ENCODE results near the gene GRAMD1A. TPM values are rescaled to one million over a fixed set of nuclear protein-coding genes. Genes with fewer than 3 reads are reported as not detected.

The GRAMD1A gene
- total RNA-seq, 2 experiments from 2014 or later = 84.2 to 124 TPM

- ChIA-PET POLR2A (no interaction called here), CTCF (ENCODE audit: unreplicated experiment) (no interaction called here)
- Histone ChIP-seq H3K4me2 (ENCODE audit: low read length) (no peak overlapping the region), H3K4me3 (ENCODE audit: low read depth, low read length, poor library complexity, severe bottlenecking) (no peak overlapping the region), H2AFZ (ENCODE audit: low read length) (no peak overlapping the region), H3K9me2 (ENCODE audit: insufficient read depth, low read length) (no peaks in the 10 kb centered on the region), H3K9me3 (ENCODE audit: low read length) (no peaks in the 10 kb centered on the region), H3K4me1 (ENCODE audit: insufficient read depth, low read length, poor library complexity, severe bottlenecking) (peaks cover 27% of the 10 kb centered on the region), H4K20me1 (ENCODE audit: insufficient read depth, low read length) (no peaks in the 10 kb centered on the region), H3K79me2 (ENCODE audit: insufficient read depth, low read depth, low read length) (no peaks in the 10 kb centered on the region; the same call in 1 of the 2 replicates), H3K27ac (ENCODE audit: low read depth, low read length, poor library complexity, severe bottlenecking) (no peak overlapping the region), H3K36me3 (ENCODE audit: insufficient read depth, low read length) (no peaks in the 10 kb centered on the region)
- DNase-seq (ENCODE audit: low spot score) = no peak
- BruUV-seq (replicated peaks) = no TSS peak
- TF ChIP-seq EZH2phosphoT487 (IDR thresholded peaks at IDR 0.05; ENCODE audit: borderline replicate concordance, low read depth, low read length) (no peak), CTCF (conservative IDR thresholded peaks at IDR 0.05; ENCODE audit: low read length) (no peak)
- intact Hi-C loops (cut with micrococcal nuclease; ENCODE audit: unreplicated experiment) = no loop called here
These were observed 5.9 kb upstream of the GRAMD1A start for GRCh38 chr19:34994286-34994642.

- intact Hi-C loops (cut with micrococcal nuclease; ENCODE audit: unreplicated experiment) = no loop called here
- BruUV-seq (replicated peaks) = no TSS peak
- no peak overlapping the region for H3K4me2 ChIP-seq (ENCODE audit: low read length)
- peaks cover 34% of the 10 kb centered on the region for H3K4me1 ChIP-seq (ENCODE audit: insufficient read depth, low read length, poor library complexity, severe bottlenecking)
- ChIA-PET POLR2A (interaction anchor here (0.6 to 0.7 kb wide), 2 partner anchors 72 to 1059 kb away, joined by 3 read pairs; no protein-coding TSS in a partner anchor), CTCF (ENCODE audit: unreplicated experiment) (no interaction called here)
- no peaks in the 10 kb centered on the region for H3K9me3 ChIP-seq (ENCODE audit: low read length)
- H3K9me2 ChIP-seq (ENCODE audit: insufficient read depth, low read length) = no peaks in the 10 kb centered on the region
- H3K79me2 ChIP-seq (ENCODE audit: insufficient read depth, low read depth, low read length) = peaks cover 5% of the 10 kb centered on the region; the same call in 1 of the 2 replicates
- H3K27ac ChIP-seq (ENCODE audit: low read depth, low read length, poor library complexity, severe bottlenecking) = no peak overlapping the region
- TF ChIP-seq CTCF (conservative IDR thresholded peaks at IDR 0.05; ENCODE audit: low read length) (no peak), EZH2phosphoT487 (IDR thresholded peaks at IDR 0.05; ENCODE audit: borderline replicate concordance, low read depth, low read length) (no peak)
- H3K36me3 ChIP-seq (ENCODE audit: insufficient read depth, low read length) = no peaks in the 10 kb centered on the region
- no peak for DNase-seq (ENCODE audit: low spot score)
- H4K20me1 ChIP-seq (ENCODE audit: insufficient read depth, low read length) = no peaks in the 10 kb centered on the region
- H2AFZ ChIP-seq (ENCODE audit: low read length) = no peak overlapping the region
- H3K4me3 ChIP-seq (ENCODE audit: low read depth, low read length, poor library complexity, severe bottlenecking) = no peak overlapping the region
These were observed 5.2 kb upstream of the GRAMD1A start for GRCh38 chr19:34994643-34995541.

DNA sequence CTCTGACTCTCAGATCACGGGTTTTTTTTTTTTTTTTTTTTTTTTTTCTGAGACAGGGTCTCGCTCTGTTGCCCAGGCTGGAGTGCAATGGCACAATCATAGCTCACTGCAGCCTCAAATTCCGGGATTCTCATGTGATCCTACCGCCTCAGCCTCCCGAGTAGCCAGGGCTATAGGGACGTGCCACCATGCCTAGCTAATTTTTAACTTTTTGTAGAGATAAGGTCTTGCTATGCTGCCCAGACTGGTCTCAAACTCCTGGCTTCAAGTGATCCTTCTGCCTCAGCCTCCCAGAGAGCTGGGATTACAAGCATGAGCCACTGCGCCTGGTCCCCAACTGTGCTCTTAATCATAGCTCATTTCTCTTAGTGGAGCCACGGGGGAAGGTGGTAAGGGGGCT lies 4.6 kb upstream of the GRAMD1A start:
- POLR2A ChIA-PET = interaction anchor here (0.6 to 0.7 kb wide), 2 partner anchors 71 to 1058 kb away, joined by 3 read pairs; no protein-coding TSS in a partner anchor
- H3K9me2 ChIP-seq (ENCODE audit: insufficient read depth, low read length) = no peaks in the 10 kb centered on the region
- BruUV-seq (replicated peaks) = no TSS peak

More for the DNA sequence above, 4.6 kb upstream of the GRAMD1A start:
- no peak for TF ChIP-seq EZH2phosphoT487 (IDR thresholded peaks at IDR 0.05; ENCODE audit: borderline replicate concordance, low read depth, low read length)
- no peak for TF ChIP-seq CTCF (conservative IDR thresholded peaks at IDR 0.05; ENCODE audit: low read length)
- DNase-seq (ENCODE audit: low spot score) = no peak
- Histone ChIP-seq H3K36me3 (ENCODE audit: insufficient read depth, low read length) (no peaks in the 10 kb centered on the region), H4K20me1 (ENCODE audit: insufficient read depth, low read length) (no peaks in the 10 kb centered on the region), H3K4me2 (ENCODE audit: low read length) (no peak overlapping the region), H3K27ac (ENCODE audit: low read depth, low read length, poor library complexity, severe bottlenecking) (no peak overlapping the region), H3K79me2 (ENCODE audit: insufficient read depth, low read depth, low read length) (peaks cover 7% of the 10 kb centered on the region; the same call in 1 of the 2 replicates), H3K4me3 (ENCODE audit: low read depth, low read length, poor library complexity, severe bottlenecking) (no peak overlapping the region), H3K9me3 (ENCODE audit: low read length) (no peaks in the 10 kb centered on the region), H2AFZ (ENCODE audit: low read length) (no peak overlapping the region), H3K4me1 (ENCODE audit: insufficient read depth, low read length, poor library complexity, severe bottlenecking) (peaks cover 35% of the 10 kb centered on the region)
- intact Hi-C loops (cut with micrococcal nuclease; ENCODE audit: unreplicated experiment) = no loop called here
- CTCF ChIA-PET (ENCODE audit: unreplicated experiment) = no interaction called here
